Measurements from ENCODE around the gene COX17.

GRCh38 chr3:119620899-119621298 is 56.3 kb downstream of the COX17 start:
- TF ChIP-seq CTCF (IDR thresholded peaks at IDR 0.05) (no peak), EP300 (IDR thresholded peaks at IDR 0.05; ENCODE audit: borderline replicate concordance in 1 of 2, low read depth in 1 of 2, low read length in 1 of 2) (no peak)
